Tibial artery (tissue), 4 donors: Measurements from ENCODE around the gene RNF167.

Source experiments
- DNase-seq, 2 donors: peaks; one replicate each; pipeline ENCODE4 v3.0.0-alpha.2; 2019
- H3K27ac ChIP-seq, 2 donors: fragments of 200-600 bp; sonication (generic) in 1 of 2; 1 replicate in 1 of 2; 2 replicates in 1 of 2; pipeline ENCODE4 v1.5.1; 2018 to 2019; ENCODE audit warnings: mild to moderate bottlenecking in 1 of 2
- H3K27me3 ChIP-seq, 2 donors: fragments of 200-600 bp; sonication (generic) in 1 of 2; one replicate each; pipeline versions ENCODE4 v1.5.1 to v1.6.0; 2016 to 2019
- H3K36me3 ChIP-seq, 3 donors: fragments of 200-600 bp; sonication (generic) in 2 of 3; one replicate each; pipeline ENCODE4 v1.5.1; 2016 to 2019; ENCODE audit warnings: mild to moderate bottlenecking in 2 of 3
- H3K4me1 ChIP-seq, 4 donors: fragments of 200-600 bp; sonication (generic) in 2 of 4; 1 replicate in 3 of 4; 2 replicates in 1 of 4; pipeline ENCODE4 v1.5.1; 2016 to 2019
- H3K4me3 ChIP-seq, 2 donors: fragments of 200-600 bp; sonication (generic) in 1 of 2; 1 replicate in 1 of 2; 2 replicates in 1 of 2; pipeline ENCODE4 v1.5.1; 2018 to 2019; ENCODE audit warnings: mild to moderate bottlenecking in 2 of 2
- H3K9me3 ChIP-seq, 3 donors: fragments of 200-600 bp; sonication (generic) in 1 of 3; one replicate each; pipeline ENCODE4 v1.5.1; 2016 to 2019
- intact Hi-C: fragments of 100-400 bp; cut with DNase I; formaldehyde crosslinking; loops from one replicate; pipeline ENCODE4 v1.15.0; 2023; ENCODE audit warnings: low total_unique reads
- TF ChIP-seq, protein P1 (sequence below), 2 experiments: fragments of 200-600 bp in 1 of 2; fragments of 450-650 bp in 1 of 2; IDR thresholded peaks; one replicate each; pipeline ENCODE4 v1.5.1; 2017 to 2019; ENCODE audit warnings: antibody characterized with exemption in 2 of 2, mild to moderate bottlenecking in 1 of 2, moderate library complexity in 1 of 2

Gene RNF167

DNA sequence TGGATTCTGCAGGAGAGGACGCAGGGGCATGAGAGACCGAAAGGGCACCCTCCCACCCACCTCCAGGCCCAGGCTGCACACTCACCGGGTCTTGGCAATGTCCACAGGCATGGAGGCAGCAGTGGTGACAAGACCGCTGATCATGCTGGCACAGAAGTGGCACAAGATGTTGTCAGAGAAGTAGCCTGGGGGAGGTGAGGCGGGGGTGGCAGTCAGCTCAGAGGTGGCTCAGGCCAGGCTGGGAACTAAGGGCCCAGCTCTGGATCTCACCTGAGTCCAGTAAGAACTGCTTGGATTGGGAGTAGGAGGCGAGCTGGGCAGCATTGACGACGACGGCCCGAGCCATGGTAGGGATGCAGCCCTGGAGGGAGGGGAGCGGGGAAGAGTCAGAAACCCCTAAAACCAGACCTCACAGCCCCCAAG lies 2.0 kb upstream of the RNF167 start:
- TF ChIP-seq, protein P1, sequence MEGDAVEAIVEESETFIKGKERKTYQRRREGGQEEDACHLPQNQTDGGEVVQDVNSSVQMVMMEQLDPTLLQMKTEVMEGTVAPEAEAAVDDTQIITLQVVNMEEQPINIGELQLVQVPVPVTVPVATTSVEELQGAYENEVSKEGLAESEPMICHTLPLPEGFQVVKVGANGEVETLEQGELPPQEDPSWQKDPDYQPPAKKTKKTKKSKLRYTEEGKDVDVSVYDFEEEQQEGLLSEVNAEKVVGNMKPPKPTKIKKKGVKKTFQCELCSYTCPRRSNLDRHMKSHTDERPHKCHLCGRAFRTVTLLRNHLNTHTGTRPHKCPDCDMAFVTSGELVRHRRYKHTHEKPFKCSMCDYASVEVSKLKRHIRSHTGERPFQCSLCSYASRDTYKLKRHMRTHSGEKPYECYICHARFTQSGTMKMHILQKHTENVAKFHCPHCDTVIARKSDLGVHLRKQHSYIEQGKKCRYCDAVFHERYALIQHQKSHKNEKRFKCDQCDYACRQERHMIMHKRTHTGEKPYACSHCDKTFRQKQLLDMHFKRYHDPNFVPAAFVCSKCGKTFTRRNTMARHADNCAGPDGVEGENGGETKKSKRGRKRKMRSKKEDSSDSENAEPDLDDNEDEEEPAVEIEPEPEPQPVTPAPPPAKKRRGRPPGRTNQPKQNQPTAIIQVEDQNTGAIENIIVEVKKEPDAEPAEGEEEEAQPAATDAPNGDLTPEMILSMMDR (IDR thresholded peaks at IDR 0.05) = no peak
- intact Hi-C loops = loop anchor here (5.0 kb wide), 1 partner anchor 44 kb away; no protein-coding TSS in a partner anchor
- Histone ChIP-seq H3K9me3 (no peaks in the 10 kb centered on the region), H3K27ac (peak overlapping the region in 1 of 2 donors; percentile 85), H3K36me3 (peaks cover 25 to 44% (median 25%) of the 10 kb centered on the region in 3 donors), H3K27me3 (no peaks in the 10 kb centered on the region), H3K4me1 (peaks cover 4 to 49% (median 30%) of the 10 kb centered on the region in 4 donors), H3K4me3 (no peak overlapping the region)
- no peak for DNase-seq

DNA sequence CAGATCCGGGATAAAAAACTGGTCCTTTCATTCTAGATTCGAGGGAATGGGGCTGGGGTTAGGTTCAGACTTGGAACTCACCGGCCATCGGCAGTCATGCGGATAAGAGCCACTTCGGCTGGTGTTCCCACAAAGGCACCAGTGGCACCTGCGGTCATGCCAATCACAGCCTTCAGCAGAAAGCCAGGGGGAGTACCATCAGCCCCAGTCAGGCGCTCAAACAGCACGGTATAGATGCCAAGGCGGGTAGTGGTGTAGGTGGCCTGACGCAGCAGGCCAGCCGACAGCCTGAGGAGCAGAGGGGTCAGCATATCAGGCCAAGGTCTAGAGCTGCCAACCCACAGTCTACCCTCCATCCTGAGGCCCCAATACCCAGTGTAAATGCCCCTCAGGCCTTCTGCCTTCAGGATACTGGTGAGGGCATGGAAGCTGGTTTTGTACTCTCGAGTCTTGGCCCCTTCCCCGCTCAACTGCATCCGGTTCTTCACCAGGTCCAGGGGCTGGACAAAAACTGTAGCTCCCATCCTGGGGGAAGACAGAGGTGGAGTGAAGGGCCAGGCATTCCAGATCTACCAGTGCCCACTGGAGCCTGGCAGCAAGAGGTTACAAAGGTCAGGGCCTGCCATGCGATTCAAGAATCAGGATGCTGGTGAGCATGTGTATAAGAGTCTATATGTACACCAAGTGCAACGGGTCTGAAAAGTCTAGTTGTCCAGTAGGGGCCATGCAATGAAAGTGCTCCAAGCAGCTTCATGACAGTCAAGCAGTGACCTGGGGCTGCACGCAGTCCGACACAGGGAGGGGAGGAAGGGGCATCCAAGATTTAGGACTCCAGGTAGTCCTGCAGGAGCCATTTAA lies 1.2 kb upstream of the RNF167 start:
- intact Hi-C loops = loop anchor here (5.0 kb wide), 1 partner anchor 43 kb away; no protein-coding TSS in a partner anchor
- no peaks in the 10 kb centered on the region for H3K9me3 ChIP-seq
- H3K4me3 ChIP-seq = peak overlapping the region; percentile 83 to 91
- no peak for DNase-seq
- H3K27ac ChIP-seq = peak overlapping the region; percentile 85
- peaks cover 4 to 50% (median 34%) of the 10 kb centered on the region in 4 donors for H3K4me1 ChIP-seq
- H3K27me3 ChIP-seq = no peaks in the 10 kb centered on the region
- TF ChIP-seq, protein P1 (IDR thresholded peaks at IDR 0.05) = no peak
- H3K36me3 ChIP-seq = peaks cover 31 to 52% (median 34%) of the 10 kb centered on the region in 3 donors

DNA sequence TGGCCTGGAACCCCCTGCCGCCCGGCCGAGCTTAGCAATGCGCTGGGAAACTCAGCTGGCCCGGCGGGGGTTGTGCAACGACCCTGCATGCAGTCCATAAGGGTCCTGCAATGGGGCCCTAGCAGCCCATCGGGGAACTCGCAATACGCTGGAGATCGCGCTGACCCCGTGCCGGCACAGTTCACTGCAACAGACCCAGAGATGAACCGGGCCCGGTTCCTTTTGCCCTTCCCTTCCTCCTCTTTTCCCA lies 597 bp upstream of the RNF167 start:
- TF ChIP-seq, protein P1 (IDR thresholded peaks at IDR 0.05) = no peak
- Histone ChIP-seq H3K4me1 (peaks cover 4 to 49% (median 38%) of the 10 kb centered on the region in 4 donors), H3K27me3 (no peaks in the 10 kb centered on the region), H3K4me3 (peak overlapping the region; percentile 83 to 91), H3K27ac (peak overlapping the region; percentile 85), H3K9me3 (no peaks in the 10 kb centered on the region), H3K36me3 (peaks cover 36 to 58% (median 39%) of the 10 kb centered on the region in 3 donors)
- DNase-seq = no peak
- intact Hi-C loops = loop anchor here (5.0 kb wide), 1 partner anchor 43 kb away; no protein-coding TSS in a partner anchor

DNA sequence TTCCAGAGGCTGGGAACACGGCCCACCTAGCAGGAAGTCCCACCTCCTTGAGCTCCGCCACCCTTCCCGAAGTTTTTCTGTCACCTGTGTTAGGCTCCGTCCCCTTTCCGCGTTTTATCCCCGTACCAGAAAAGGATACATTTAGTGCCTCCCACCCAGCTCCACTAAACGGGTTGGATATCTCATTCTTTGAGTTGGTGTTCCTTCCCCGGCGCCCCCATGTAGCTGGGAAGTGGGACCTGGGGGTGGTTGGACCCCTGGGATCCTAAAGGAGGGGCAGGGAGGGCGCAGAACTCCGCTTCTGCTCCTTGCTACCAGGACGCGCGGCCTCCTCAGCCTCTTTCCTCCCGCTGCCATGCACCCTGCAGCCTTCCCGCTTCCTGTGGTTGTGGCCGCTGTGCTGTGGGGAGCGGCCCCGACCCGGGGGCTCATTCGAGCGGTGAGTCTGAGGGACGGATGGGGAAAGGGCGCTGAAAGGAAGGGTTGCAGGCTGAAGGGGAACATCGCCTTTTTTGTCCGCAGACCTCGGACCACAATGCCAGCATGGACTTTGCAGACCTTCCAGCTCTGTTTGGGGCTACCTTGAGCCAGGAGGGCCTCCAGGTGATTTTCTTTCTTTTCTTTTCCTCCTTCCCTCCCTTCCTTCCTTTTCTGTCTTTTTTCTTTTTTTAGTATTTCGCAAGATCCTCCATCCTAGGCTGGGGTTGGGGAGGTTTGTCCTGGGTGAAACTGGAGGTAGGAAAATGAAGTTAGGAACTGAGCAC lies 669 bp downstream of the RNF167 start:
- peak overlapping the region; percentile 83 to 91 for H3K4me3 ChIP-seq
- peaks cover 6 to 61% (median 50%) of the 10 kb centered on the region in 4 donors for H3K4me1 ChIP-seq
- peak in 1 of 2 donors; percentile 84 for DNase-seq
- peak overlapping the region; percentile 85 for H3K27ac ChIP-seq
- peaks cover 46 to 67% (median 49%) of the 10 kb centered on the region in 3 donors for H3K36me3 ChIP-seq
- H3K27me3 ChIP-seq = no peaks in the 10 kb centered on the region
- TF ChIP-seq, protein P1 (IDR thresholded peaks at IDR 0.05) = no peak
- intact Hi-C loops = no loop called here
- no peaks in the 10 kb centered on the region for H3K9me3 ChIP-seq

DNA sequence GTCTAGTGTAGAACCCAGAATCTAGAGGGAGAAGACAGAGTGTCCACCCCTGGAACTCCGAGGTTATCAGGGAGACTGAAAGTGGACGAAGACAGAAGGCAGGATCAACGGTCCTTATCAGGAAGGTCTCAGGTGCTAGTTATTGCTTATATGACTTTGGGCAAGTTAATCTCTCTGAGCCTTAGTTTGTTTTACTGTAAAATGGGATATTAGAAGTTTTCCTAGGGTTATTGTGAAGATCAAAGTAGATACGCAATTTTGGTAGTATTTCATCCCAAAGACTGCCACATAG lies 1.2 kb downstream of the RNF167 start:
- DNase-seq = no peak
- TF ChIP-seq, protein P1 (IDR thresholded peaks at IDR 0.05) = no peak
- Histone ChIP-seq H3K36me3 (peaks cover 51 to 67% (median 54%) of the 10 kb centered on the region in 3 donors), H3K9me3 (no peaks in the 10 kb centered on the region), H3K4me1 (peaks cover 9 to 67% (median 55%) of the 10 kb centered on the region in 4 donors), H3K27ac (peak overlapping the region; percentile 85), H3K4me3 (peak overlapping the region; percentile 83 to 91), H3K27me3 (no peaks in the 10 kb centered on the region)
- intact Hi-C loops = no loop called here
